HPDE6-E6E7 (cell line): ENCODE measurements around the gene LARP7.
"Not testable (repeated sequence)": the region's sequence is repeated elsewhere in the genome, so short reads cannot be mapped to it uniquely, and the experiment has no call there.

ENCODE experiments used
- DNase-seq: peaks from one replicate; pipeline ENCODE4 v3.0.0; 2011; ENCODE audit warnings: missing footprints; ENCODE audit errors: extremely low spot score

LARP7 gene

GRCh38 chr4:112650332-112650731 lies 13.4 kb downstream of the LARP7 start:
- no peak for DNase-seq

DNA sequence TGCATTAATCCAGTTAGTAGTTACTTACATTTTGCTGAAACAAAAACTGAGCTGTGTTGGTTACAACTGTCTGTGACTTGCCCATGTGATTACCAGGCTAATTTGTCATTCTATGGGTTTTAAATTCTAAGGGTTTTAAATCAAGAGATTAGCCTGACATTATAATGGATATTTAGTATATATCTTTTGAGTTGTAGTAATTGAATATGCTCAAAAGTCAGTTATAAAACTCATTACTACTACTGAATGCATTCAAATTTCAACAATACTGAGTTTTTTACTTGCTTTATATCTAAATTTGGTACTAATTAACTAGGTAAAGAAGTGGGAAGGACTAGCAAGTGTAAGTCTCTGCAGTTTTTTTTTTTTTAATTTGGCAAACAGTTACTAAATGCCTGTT lies 14.7 kb downstream of the LARP7 start:
- DNase-seq = no peak

DNA sequence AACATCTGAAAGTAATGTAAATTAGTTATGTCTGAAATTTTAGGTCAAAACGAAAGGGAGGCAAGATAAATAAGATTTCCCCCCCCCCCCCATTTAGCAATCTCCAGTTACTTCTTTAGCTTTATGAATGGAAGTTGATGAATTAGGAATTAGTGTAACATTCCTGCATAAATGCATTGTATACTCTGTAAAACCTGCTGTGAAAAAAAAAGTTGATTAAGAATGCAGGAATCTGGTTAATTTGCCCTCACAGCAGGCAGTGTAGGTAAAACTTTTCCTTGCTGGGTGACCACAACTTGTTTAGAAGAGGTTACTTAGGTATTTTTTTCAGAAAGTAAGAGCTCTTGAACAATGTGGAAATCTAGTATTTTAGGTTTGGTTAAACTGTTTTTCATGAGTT lies 15.3 kb downstream of the LARP7 start:
- no peak for DNase-seq

GRCh38 chr4:112655270-112655669 lies 18.3 kb downstream of the LARP7 start:
- DNase-seq = no peak

- not testable (repeated sequence) for DNase-seq
These were observed 19.2 kb downstream of the LARP7 start for GRCh38 chr4:112656115-112656514.

GRCh38 chr4:112664611-112665010 lies 27.7 kb downstream of the LARP7 start:
- no peak for DNase-seq

- DNase-seq = no peak
These were observed 31.2 kb downstream of the LARP7 start for GRCh38 chr4:112668131-112668530.

- DNase-seq = no peak
These were observed 36.1 kb downstream of the LARP7 start for GRCh38 chr4:112673076-112673475.

GRCh38 chr4:112673686-112674085 lies 36.7 kb downstream of the LARP7 start:
- DNase-seq = no peak

DNA sequence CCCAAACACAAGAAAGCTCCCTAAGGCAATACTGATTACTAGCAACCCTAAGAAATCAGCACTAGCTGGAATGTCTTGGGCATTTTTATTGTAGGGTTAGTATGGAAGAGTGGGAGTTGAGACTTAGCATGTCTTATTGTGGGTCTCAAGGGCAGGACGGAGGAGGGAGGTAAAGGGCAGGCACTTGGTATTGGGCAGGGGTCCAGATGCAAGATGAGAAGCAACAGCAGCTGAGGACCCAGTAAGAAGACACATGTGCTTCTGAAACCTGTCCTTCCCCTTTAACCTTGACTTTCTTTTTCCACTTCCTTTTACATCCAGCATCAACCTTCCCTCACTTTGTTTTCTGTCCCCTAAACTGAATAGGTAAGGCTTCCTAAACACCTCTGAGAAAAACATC lies 37.4 kb downstream of the LARP7 start:
- DNase-seq = no peak

- DNase-seq = no peak
These were observed 40.7 kb downstream of the LARP7 start for GRCh38 chr4:112677519-112678091.

DNA sequence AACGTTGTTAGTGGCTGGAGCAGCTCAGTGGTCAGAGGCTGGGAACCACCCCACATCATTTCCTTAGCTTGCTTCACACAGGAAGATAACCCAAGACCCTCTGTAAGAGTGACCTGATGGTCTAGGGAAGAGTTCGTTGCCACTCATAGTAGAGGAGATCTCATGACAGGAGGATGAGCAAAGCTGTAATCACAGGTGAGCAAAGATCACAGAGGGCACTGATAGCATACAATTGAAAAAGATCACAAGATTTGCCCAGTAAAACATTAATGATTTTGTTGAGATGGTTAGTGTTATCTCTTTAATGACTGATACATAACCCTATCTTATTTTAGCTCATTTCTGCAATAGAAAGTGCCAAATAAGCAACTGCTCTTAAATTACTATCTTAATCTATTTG lies 44.1 kb downstream of the LARP7 start:
- DNase-seq = no peak

GRCh38 chr4:112693507-112693906 lies 56.6 kb downstream of the LARP7 start:
- DNase-seq = no peak

GRCh38 chr4:112700679-112701078 lies 63.7 kb downstream of the LARP7 start:
- DNase-seq = no peak

GRCh38 chr4:112702892-112703291 lies 65.9 kb downstream of the LARP7 start:
- no peak for DNase-seq

GRCh38 chr4:112704322-112704721 lies 67.4 kb downstream of the LARP7 start:
- no peak for DNase-seq

DNA sequence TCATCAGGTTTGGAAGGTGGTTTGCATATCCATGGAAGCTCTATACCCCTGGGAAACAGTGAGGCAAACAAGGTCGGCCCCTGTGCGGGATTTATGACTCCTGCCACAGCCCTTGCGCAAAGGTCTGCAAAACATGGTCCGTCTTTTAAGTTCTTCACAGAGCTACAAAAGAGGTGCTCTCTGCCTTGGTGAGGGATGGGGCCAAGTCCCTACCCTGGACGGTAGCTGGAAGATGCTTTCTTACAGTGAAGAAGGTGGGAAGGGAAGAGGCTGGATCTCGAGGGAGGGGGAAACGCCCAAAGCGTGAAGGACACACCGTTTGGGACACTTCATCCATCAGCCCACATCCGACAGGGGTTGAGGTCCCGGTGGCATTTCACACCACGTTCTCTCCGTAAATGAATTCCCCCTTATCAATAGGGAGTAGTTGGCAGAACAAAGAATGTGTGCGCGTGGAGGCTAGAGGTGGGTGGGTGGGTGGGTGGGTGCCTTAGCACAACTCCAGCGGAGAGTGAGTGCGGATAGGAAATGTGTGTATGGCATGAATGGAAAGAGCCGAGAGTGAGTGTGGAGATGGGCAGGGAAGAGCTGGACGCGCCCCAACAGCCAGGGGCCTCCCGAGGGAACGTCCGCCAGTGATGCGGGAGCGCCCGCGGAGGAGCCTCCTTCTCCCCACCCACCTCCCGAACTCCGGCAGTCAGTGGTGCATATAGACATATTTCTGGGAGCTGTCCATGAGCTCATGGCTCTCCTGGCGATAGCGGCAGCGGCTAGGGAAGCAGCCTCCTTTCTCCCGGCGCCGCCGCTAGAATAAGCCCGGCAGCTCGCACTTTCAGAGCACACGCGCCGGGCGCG lies 68.3 kb downstream of the LARP7 start:
- peak; percentile 21 for DNase-seq

GRCh38 chr4:112705891-112706839 lies 69.2 kb downstream of the LARP7 start:
- DNase-seq = not testable (repeated sequence)

DNA sequence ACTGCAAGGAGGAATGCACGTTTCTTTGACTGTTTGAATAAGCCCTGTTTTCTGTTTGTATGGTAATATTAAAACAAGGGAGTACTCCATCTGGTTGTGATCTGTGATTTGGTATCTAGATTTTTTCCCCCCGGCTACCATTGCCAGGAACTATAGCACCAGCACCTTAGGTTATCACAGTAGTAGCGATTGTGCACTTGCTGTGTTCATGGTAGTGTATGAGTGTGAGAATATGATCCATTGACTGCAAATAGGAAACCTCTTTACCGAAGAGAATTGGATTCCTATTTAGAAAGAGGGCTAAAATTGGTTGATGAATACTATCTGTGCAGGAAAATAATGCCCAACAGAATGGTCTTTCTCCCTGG lies 69.9 kb downstream of the LARP7 start:
- DNase-seq = no peak
